ENCODE data around the gene MS4A15. TPM values are rescaled to one million over a fixed set of nuclear protein-coding genes. Genes with fewer than 3 reads are reported as not detected.

MS4A15 gene
- total RNA-seq, 1 experiment from 2014 or later: not detected

- intact Hi-C loops (cut with micrococcal nuclease; ENCODE audit: unreplicated experiment): no loop called here
- Mint-ChIP-seq H3K36me3 (ENCODE audit: insufficient read depth, unreplicated experiment) (no peaks in the 10 kb centered on the region), H3K4me1 (ENCODE audit: low read depth, unreplicated experiment) (no peaks in the 10 kb centered on the region), H3K9me3 (ENCODE audit: low read depth, unreplicated experiment) (peaks cover 3% of the 10 kb centered on the region), H3K27me3 (ENCODE audit: unreplicated experiment) (peaks cover 36% of the 10 kb centered on the region), H3K27ac (ENCODE audit: unreplicated experiment) (no peak overlapping the region), H3K4me3 (ENCODE audit: low read depth, unreplicated experiment) (no peak overlapping the region)
- CTCF ChIA-PET: no interaction called here
- no TSS peak for BruUV-seq (replicated peaks)
- DNase-seq: no peak
- no peak for TF ChIP-seq CTCF (IDR thresholded peaks at IDR 0.05; ENCODE audit: unreplicated experiment)
These were observed 12.6 kb upstream of the MS4A15 start for GRCh38 chr11:60744114-60744513.

- no peaks in the 10 kb centered on the region for H3K36me3 Mint-ChIP-seq (ENCODE audit: insufficient read depth, unreplicated experiment)
- no peak overlapping the region for H3K4me3 Mint-ChIP-seq (ENCODE audit: low read depth, unreplicated experiment)
- intact Hi-C loops (cut with micrococcal nuclease; ENCODE audit: unreplicated experiment): no loop called here
- peaks cover 30% of the 10 kb centered on the region for H3K27me3 Mint-ChIP-seq (ENCODE audit: unreplicated experiment)
- H3K27ac Mint-ChIP-seq (ENCODE audit: unreplicated experiment): no peak overlapping the region
- H3K9me3 Mint-ChIP-seq (ENCODE audit: low read depth, unreplicated experiment): peaks cover 3% of the 10 kb centered on the region
- no peak for TF ChIP-seq CTCF (IDR thresholded peaks at IDR 0.05; ENCODE audit: unreplicated experiment)
- CTCF ChIA-PET: no interaction called here
- DNase-seq: no peak
- BruUV-seq (replicated peaks): no TSS peak
- no peaks in the 10 kb centered on the region for H3K4me1 Mint-ChIP-seq (ENCODE audit: low read depth, unreplicated experiment)
These were observed 9.3 kb upstream of the MS4A15 start for GRCh38 chr11:60747359-60747873.

- no TSS peak for BruUV-seq (replicated peaks)
- CTCF ChIA-PET: no interaction called here
- no peak for TF ChIP-seq CTCF (IDR thresholded peaks at IDR 0.05; ENCODE audit: unreplicated experiment)
- no peak for DNase-seq
- H3K9me3 Mint-ChIP-seq (ENCODE audit: low read depth, unreplicated experiment): peaks cover 3% of the 10 kb centered on the region
- peaks cover 30% of the 10 kb centered on the region for H3K27me3 Mint-ChIP-seq (ENCODE audit: unreplicated experiment)
- intact Hi-C loops (cut with micrococcal nuclease; ENCODE audit: unreplicated experiment): no loop called here
- H3K36me3 Mint-ChIP-seq (ENCODE audit: insufficient read depth, unreplicated experiment): no peaks in the 10 kb centered on the region
- no peaks in the 10 kb centered on the region for H3K4me1 Mint-ChIP-seq (ENCODE audit: low read depth, unreplicated experiment)
- H3K27ac Mint-ChIP-seq (ENCODE audit: unreplicated experiment): no peak overlapping the region
- H3K4me3 Mint-ChIP-seq (ENCODE audit: low read depth, unreplicated experiment): no peak overlapping the region
These were observed 8.4 kb upstream of the MS4A15 start for GRCh38 chr11:60748225-60748624.

- no peak for DNase-seq
- Mint-ChIP-seq H3K36me3 (ENCODE audit: insufficient read depth, unreplicated experiment) (no peaks in the 10 kb centered on the region), H3K27me3 (ENCODE audit: unreplicated experiment) (peaks cover 30% of the 10 kb centered on the region), H3K4me1 (ENCODE audit: low read depth, unreplicated experiment) (no peaks in the 10 kb centered on the region), H3K27ac (ENCODE audit: unreplicated experiment) (no peak overlapping the region), H3K9me3 (ENCODE audit: low read depth, unreplicated experiment) (peaks cover 3% of the 10 kb centered on the region), H3K4me3 (ENCODE audit: low read depth, unreplicated experiment) (no peak overlapping the region)
- BruUV-seq (replicated peaks): no TSS peak
- CTCF ChIA-PET: no interaction called here
- TF ChIP-seq CTCF (IDR thresholded peaks at IDR 0.05; ENCODE audit: unreplicated experiment): no peak
- intact Hi-C loops (cut with micrococcal nuclease; ENCODE audit: unreplicated experiment): no loop called here
These were observed 7.8 kb upstream of the MS4A15 start for GRCh38 chr11:60748821-60749220.
